Testis (tissue), 3 donors: Measurements from ENCODE around the gene STARD7. TPM values are rescaled to one million over a fixed set of nuclear protein-coding genes. Genes with fewer than 3 reads are reported as not detected.

Experiments used
- DNase-seq: peaks from one replicate; pipeline ENCODE4 v3.0.0-alpha.2; 2019
- H3K27ac ChIP-seq, 2 donors: fragments of 200-600 bp; sonication (generic); one replicate each; pipeline ENCODE4 v1.5.1; 2019
- H3K27me3 ChIP-seq: fragments of 200-600 bp; sonication (generic); one replicate; pipeline ENCODE4 v1.5.1; 2019
- H3K36me3 ChIP-seq: fragments of 200-600 bp; sonication (generic); one replicate; pipeline ENCODE4 v1.5.1; 2017; ENCODE audit warnings: low read depth; ENCODE audit errors: missing control alignments
- H3K4me1 ChIP-seq: fragments of 200-600 bp; sonication (generic); one replicate; pipeline ENCODE4 v1.5.1; 2019
- H3K4me3 ChIP-seq, 2 donors: fragments of 200-600 bp; sonication (generic); one replicate each; pipeline ENCODE4 v1.5.1; 2017 to 2019
- H3K9me3 ChIP-seq: fragments of 200-600 bp; sonication (generic); one replicate; pipeline ENCODE4 v1.5.1; 2017
- CTCF ChIP-seq, 3 experiments: fragments of 450-650 bp in 2 of 3; fragments of 200-600 bp in 1 of 3; sonication (generic) in 1 of 3; IDR thresholded peaks; one replicate each; pipeline ENCODE4 v1.5.1; 2016 to 2019; ENCODE audit warnings: antibody characterized with exemption in 3 of 3, mild to moderate bottlenecking in 2 of 3, moderate library complexity in 1 of 3
- POLR2A ChIP-seq: fragments of 450-650 bp; IDR thresholded peaks from one replicate; pipeline ENCODE4 v1.6.1; 2017; ENCODE audit warnings: antibody characterized with exemption, mild to moderate bottlenecking, moderate library complexity
- WGBS, 2 donors: methylation state at CpG; one replicate each; pipeline ENCODE4 v1.1.5; 2018; 5-methylcytosine and 5-hydroxymethylcytosine counted together
- intact Hi-C: fragments of 100-400 bp; cut with DNase I; formaldehyde crosslinking; loops from one replicate; pipeline ENCODE4 v1.15.1; 2023; ENCODE audit warnings: low total_unique reads
- polyA plus RNA-seq: library from polyadenylated mRNA; stranded (reverse); fragments of 350-450 nt; fragmentation: Illumina TruSeq; extraction: RNeasy Lipid Tissue Mini Kit (QIAGEN cat#74804); gene quantifications from one replicate; pipeline ENCODE4 v1.2.3, GENCODE V29; 2014; ENCODE audit warnings: low read depth, low replicate concordance; ENCODE audit not compliant: insufficient read depth
- total RNA-seq, 2 donors: library from RNA; depleted of rRNA; stranded (reverse); fragments of >200 nt; gene quantifications; one replicate each; pipeline ENCODE4 v1.2.3, GENCODE V29; 2016

STARD7 gene
- total and polyA plus RNA-seq, 3 donors from 2014 or later: 58.0 to 96.2 (median 77.7) TPM

- no peaks in the 10 kb centered on the region for H3K27me3 ChIP-seq
- peaks cover 6% of the 10 kb centered on the region for H3K4me1 ChIP-seq
- no peak overlapping the region for H3K27ac ChIP-seq
- no peak for DNase-seq
- no peaks in the 10 kb centered on the region for H3K9me3 ChIP-seq
- TF ChIP-seq CTCF (IDR thresholded peaks at IDR 0.05) (no peak), POLR2A (no peak)
- intact Hi-C loops: no loop called here
- WGBS, 2 donors: 85 to 90% methylated on average over 5 to 8 of the region's 8 CpGs
- H3K4me3 ChIP-seq: no peak overlapping the region
- H3K36me3 ChIP-seq: no peaks in the 10 kb centered on the region
Measured at GRCh38 chr2:96252526-96252925, 43.9 kb upstream of the STARD7 start.

- Histone ChIP-seq H3K9me3 (no peaks in the 10 kb centered on the region), H3K4me1 (peaks cover 6% of the 10 kb centered on the region), H3K27me3 (no peaks in the 10 kb centered on the region), H3K27ac (no peak overlapping the region), H3K4me3 (no peak overlapping the region), H3K36me3 (no peaks in the 10 kb centered on the region)
- 59 to 60% methylated on average over 6 of the region's 6 CpGs for WGBS, 2 donors
- DNase-seq: peak; percentile 89
- TF ChIP-seq CTCF (IDR thresholded peaks at IDR 0.05) (no peak), POLR2A (no peak)
- intact Hi-C loops: no loop called here
Measured at GRCh38 chr2:96251721-96252292, 43.2 kb upstream of the STARD7 start.

DNA sequence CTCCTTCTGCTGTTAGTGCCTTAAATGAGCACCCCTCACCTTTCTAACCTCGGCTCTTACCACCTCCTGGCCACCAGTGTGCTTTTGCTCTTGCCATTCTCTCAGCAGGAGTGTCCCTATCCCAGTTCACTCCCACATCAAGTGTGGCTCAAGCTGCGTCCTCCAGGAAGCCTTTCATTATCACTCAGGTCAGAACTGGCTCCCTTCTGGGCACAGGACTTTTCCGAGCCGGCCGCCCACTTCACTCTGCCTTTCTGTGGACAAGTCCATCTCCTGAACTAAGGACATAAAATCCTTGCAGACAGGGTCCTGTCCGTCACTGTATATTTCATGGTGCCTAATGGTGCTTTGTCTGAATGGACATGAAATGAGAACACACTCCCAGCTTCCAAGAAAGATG, 41.6 kb upstream of the STARD7 start:
- intact Hi-C loops: no loop called here
- H3K4me3 ChIP-seq: no peak overlapping the region
- H3K4me1 ChIP-seq: peaks cover 6% of the 10 kb centered on the region
- no peaks in the 10 kb centered on the region for H3K36me3 ChIP-seq
- no peaks in the 10 kb centered on the region for H3K27me3 ChIP-seq
- DNase-seq: no peak
- no peaks in the 10 kb centered on the region for H3K9me3 ChIP-seq
- H3K27ac ChIP-seq: peak overlapping the region in 1 of 2 donors; percentile 13
- TF ChIP-seq CTCF (IDR thresholded peaks at IDR 0.05) (no peak), POLR2A (no peak)
- 72 to 78% methylated on average over 6 of the region's 6 CpGs for WGBS, 2 donors

- DNase-seq: no peak
- TF ChIP-seq CTCF (IDR thresholded peaks at IDR 0.05) (no peak), POLR2A (no peak)
- Histone ChIP-seq H3K9me3 (no peaks in the 10 kb centered on the region), H3K27me3 (no peaks in the 10 kb centered on the region), H3K4me1 (peaks cover 6% of the 10 kb centered on the region), H3K27ac (no peak overlapping the region), H3K36me3 (no peaks in the 10 kb centered on the region), H3K4me3 (no peak overlapping the region)
- intact Hi-C loops: no loop called here
- WGBS, 2 donors: 75 to 76% methylated on average over 9 of the region's 9 CpGs
Measured at GRCh38 chr2:96249654-96250053, 41.0 kb upstream of the STARD7 start.

- Histone ChIP-seq H3K4me3 (no peak overlapping the region), H3K27ac (no peak overlapping the region), H3K36me3 (no peaks in the 10 kb centered on the region), H3K27me3 (no peaks in the 10 kb centered on the region), H3K9me3 (no peaks in the 10 kb centered on the region), H3K4me1 (peaks cover 6% of the 10 kb centered on the region)
- TF ChIP-seq POLR2A: no peak
- TF ChIP-seq CTCF (IDR thresholded peaks at IDR 0.05): no peak
- 91 to 94% methylated on average over 4 of the region's 4 CpGs for WGBS, 2 donors
- DNase-seq: no peak
- intact Hi-C loops: no loop called here
Measured at GRCh38 chr2:96248624-96249023, 40.0 kb upstream of the STARD7 start.
